Activated CD4-positive, CD25-positive, alpha-beta regulatory T cell treated with anti-CD3 and anti-CD28 coated beads, Interleukin-2, amount 50 U/mL, for 24 hours (primary cell): ENCODE results near the gene ANAPC13.

Experiments
- ATAC-seq, 2 donors: fragments of 150-1000 bp; cut with Tn5 transposase; one replicate each; pipeline ENCODE4 v1.10.0; 2021; ENCODE audit warnings: mild to moderate bottlenecking in 1 of 2, moderate library complexity in 1 of 2

Gene ANAPC13

GRCh38 chr3:134485718-134486576 is at the start of gene ANAPC13, which contains the start of gene CEP63:
ANAPC13 (minus strand) TSS chr3:134485985; CDS start chr3:134482904, 3,081 bp downstream.
CEP63 (plus strand) TSS chr3:134486057; CDS start chr3:134495321, 9,264 bp downstream.
- peak; percentile 89 to 90 for ATAC-seq

DNA sequence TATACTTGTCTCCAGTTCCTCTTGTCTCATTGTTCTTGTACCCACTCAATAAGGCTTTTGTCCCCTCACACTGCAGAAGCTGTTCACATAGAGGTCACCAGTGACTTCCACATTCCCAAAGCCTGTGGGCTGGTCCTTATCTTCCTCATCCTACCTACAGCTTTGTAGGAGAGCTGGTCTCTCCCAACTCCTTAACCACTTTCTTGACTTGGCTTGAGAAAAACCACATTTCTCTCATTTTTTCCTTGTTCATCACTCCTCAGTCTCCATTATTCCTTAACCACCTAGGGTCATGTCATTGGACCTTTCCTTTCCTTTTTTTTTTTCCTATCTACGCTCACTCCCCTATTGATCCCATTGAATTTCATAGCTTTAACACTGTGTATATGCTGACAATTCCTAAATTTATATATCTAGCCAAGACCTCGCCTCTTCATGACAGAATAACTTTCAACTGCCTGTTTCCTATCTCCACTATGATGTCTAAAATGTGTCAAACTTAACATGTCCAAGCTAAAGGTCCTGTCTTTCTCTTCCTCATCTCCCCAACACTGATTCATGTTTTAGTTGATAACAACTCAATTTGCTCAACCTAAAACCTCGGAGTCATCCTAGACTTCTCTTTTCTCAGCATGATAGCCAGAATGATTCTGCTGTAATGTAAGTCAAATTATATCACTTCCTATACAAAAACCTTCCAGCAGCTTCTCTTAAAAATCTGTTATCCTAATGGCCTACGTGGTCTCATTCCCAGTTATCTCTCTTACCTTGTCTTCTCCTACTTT is 49.6 kb upstream of the ANAPC13 start:
- ATAC-seq: no peak

- no peak for ATAC-seq
Observed at GRCh38 chr3:134533493-134533892, 47.7 kb upstream of the ANAPC13 start.

DNA sequence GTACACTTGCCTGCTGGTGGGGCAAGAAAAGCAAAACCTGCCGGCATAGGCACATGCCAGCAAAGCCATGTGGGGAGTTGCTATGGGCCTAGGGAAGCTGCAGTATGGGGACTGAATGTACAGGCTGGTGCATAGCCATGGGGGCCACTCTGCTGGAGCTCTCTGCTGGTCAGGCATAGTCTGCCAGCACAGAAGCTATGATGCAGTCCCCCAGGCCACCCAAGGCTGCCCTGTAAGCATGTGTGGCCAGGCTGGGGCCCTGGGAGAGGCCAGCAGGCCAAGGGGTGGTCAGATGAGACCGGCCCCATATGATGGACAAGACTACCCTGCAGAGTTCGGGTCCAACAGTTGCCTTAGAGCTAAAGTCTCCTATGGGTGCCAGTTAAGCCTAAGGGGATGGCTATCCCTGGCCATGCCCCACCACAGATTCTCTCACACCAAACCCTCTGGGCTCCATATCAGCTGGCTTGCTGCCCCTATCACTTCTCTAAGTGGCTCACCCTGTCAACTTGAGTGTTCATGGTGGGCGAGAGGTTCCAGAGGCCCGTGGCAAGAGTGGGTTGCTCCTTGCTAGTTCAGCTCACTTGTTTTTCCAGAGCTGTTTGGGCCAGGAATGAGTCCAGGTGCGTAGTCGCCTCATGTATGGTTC is 41.9 kb upstream of the ANAPC13 start:
- no peak for ATAC-seq

GRCh38 chr3:134527037-134527436 is 41.3 kb upstream of the ANAPC13 start:
- no peak for ATAC-seq

DNA sequence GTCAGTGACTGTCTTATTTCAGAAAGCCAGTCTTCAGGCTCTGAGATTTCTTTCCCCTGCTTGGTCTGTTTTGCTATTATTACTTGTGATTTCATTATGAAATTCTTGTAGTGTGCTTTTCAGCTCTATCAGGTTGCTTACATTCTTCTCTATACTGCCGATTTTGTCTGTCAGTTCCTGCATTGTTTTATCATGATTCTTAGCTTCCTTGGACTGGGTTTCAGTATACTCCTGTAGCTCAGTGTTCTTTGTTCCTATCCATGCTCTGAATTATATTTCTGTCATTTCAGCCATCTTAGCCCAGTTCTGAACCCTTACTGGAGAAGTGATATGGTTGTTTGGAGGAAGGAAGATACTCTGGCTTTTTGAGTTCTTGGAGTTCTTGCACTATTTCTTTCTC is 40.5 kb upstream of the ANAPC13 start:
- no peak for ATAC-seq

DNA sequence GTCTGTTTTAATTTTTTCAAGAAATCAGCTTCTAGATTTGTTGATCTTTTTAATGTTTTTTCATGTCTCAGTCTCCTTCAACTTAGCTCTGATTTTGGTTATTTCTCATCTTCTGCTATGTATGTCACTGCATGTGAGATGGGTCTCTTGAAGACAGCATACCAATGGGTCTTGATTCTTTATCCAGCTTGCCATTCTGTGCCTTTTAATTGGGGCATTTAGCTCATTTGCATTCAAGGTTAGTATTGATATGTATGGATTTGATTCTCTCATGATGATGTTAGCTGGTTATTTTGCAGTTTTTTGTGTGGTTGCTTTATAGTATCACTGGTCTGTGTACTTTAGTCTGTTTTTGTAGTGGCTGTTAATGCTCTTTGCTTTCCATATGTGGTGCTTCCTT is 39.5 kb upstream of the ANAPC13 start:
- ATAC-seq: no peak

GRCh38 chr3:134522541-134522940 is 36.8 kb upstream of the ANAPC13 start:
- ATAC-seq: no peak

- no peak for ATAC-seq
Observed at GRCh38 chr3:134517791-134518190, 32.0 kb upstream of the ANAPC13 start.

- ATAC-seq: no peak
Observed at GRCh38 chr3:134516905-134517304, 31.1 kb upstream of the ANAPC13 start.

- no peak for ATAC-seq
Observed at GRCh38 chr3:134511500-134511899, 25.7 kb upstream of the ANAPC13 start.

DNA sequence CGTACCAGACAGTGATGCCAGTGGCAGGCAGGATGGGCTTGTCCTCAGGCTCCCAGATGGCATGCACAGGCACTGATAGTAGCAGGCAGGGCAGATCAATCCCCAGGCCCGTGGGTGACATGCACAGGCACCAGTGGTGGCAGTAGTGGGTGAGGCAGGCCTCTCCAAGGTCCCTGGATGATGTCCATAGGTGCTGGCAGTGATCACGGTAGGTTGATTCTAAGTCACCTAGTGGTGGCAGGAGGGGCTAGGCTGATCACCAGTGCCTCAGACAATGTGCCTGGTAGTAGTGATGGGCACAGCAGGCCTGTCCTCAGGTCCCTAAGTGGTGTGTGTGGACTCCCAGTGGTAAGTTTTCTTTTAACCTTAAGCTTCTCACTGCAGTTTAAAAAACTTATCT is 19.7 kb upstream of the ANAPC13 start:
- ATAC-seq: no peak

DNA sequence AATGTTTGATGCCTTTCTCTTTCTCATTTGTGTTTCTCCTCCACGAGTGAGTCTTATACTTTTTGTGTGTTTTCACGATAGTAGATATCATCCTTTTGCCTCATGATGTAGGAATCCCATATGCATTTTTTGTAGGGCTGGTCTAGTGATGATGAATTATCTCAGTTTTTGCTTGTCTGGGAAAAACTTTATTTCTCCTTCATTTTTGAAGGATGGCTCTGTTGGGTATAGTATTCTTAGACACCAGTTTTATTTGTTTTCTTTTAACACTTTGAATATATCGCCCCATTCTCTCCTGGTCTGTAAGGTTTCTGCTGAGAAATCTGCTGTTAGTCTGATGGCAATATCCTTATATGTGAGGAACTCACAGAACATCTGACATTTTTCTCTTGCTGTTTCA is 18.3 kb upstream of the ANAPC13 start:
- no peak for ATAC-seq

DNA sequence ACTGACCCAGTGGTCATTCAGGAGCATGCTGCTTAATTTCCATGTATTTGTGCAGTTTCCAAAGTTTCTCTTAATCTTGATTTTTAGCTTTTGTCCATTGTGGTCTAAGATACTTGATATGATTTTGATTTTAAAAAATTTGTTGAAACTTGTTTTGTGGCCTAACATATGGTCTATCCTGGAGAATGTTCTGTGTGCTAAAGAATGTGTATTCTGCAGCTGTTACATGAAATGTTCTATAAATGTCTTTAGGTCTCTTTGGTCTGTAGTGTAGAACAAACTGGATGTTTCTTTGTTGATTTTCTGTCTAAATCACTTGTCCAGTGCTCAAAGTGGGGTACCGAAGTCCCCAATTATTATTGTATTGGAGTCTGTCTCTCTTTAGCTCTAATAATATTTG is 17.5 kb upstream of the ANAPC13 start:
- no peak for ATAC-seq

DNA sequence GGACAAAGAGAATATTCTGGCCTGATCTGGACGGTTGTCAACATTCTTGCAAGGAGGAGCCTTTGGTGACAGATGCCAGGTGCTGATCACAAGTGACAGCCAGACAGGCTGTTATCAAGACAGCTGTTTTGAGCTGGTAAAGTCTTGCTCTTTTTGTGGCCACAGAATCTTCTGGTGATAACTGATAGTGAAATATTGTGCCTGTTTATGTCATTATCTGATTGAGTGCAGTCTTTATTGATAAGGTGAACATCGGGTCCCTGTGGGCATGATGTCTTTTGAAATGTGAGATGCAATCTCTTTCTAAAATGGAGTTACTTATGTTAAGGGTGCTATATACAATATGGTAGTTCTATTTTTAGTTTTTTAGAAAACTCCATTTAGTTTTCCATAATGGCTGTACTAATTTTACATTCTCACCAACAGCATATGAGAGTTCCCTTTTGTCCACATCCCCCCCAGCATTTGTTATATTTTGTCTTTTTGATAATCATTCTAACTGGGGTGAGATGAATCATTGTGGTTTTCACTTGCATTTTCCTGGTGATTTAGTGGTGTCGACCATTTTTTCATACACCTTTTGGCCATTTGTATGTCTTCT is 10.8 kb upstream of the ANAPC13 start:
- ATAC-seq: peak in 1 of 2 donors; percentile 38

DNA sequence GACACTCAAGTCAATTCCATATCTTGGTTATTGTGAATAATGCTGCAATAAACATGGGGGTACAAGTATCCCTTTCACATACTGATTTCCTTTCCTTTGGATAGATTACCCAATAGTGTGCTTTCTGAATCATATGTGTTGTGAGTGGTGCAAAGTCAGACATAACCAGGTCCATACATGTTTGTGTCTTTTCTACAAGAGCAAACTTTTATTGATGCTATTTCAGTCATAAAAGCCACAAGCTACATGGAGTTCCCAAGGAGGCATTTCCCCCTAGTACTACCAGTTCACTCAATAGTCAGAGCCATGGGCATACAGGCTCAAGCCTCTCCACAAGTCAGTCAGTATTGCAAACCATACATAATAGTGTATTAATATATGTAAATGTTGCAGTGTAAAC is 10.2 kb upstream of the ANAPC13 start:
- no peak for ATAC-seq

DNA sequence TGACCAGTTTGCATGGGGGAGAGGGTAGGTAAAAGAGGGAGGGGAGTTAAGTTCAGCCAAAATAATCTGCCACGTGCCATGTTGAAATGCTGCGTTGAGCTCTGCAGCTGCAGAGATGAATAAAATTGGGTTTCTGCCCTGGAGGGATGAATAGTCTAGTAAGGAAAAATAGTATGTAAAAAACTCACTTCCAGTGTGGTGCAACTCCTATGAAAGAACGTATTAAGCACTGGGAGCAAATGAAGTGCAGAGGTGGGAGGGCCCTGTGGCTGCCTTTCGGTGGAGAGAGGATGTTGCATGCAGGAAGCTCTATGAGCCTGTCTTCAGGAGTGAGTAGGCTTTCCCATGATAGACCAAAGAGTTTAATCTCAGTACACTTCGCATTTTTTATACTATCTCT is 8.7 kb upstream of the ANAPC13 start:
- no peak for ATAC-seq

GRCh38 chr3:134487406-134487805 is 1.6 kb upstream of the ANAPC13 start:
- no peak for ATAC-seq

- peak in 1 of 2 donors; percentile 3 for ATAC-seq
Observed at GRCh38 chr3:134486577-134487041, 824 bp upstream of the ANAPC13 start.

DNA sequence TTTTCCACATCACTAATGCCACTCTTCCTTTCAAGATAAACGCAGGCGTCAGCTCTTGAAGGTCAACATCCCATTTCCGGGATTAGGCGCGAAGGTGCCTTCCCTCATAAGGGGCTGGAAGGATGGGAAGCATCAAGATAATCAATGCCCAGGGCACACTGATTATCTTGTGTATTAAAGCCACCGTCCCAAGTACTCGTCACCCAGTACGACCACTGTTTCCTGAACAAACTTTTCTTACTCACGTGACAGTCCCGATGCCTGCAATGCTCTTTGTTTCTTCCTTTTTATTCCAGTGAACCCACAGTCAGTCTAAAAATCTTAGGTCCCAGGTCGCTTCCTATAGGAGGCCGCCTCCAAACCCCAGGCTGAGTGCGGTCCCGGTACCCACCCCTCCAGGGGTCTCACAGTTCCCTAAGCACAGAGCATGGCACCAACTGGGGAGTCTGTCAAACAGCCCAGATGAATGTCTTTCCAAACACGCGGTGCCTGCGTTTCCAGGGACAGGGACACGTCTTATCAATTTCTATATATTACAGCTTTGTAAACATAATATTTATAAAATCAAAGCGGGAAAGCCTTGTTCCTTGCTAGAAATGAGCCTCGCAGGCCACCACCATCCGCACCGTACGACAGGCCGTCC is 589 bp downstream of the ANAPC13 start:
- ATAC-seq: peak; percentile 1 to 3

GRCh38 chr3:134483195-134483900 is 2.4 kb downstream of the ANAPC13 start:
- no peak for ATAC-seq

DNA sequence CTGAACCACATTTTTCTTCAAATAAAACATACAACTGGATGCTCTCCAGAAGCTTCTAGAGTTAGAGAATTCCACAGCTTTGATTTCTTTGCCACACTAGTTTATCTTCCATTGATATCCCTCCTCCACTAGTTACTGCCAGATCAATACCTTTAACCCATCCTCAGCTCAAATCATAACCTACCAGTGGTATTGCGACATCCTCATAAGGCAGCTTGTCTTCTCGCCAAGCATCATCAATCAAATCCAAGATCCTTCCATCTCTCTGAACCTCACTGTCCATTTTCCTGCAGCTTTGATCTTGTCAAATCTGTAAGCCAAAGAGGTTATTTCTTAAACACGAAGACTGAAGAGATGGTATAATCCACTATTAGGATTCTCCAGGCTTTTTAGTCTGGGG is 3.2 kb downstream of the ANAPC13 start:
- ATAC-seq: no peak
